ENCODE results near the gene DHFR2.

- TF ChIP-seq CTCF (IDR thresholded peaks at IDR 0.05) (no peak), EP300 (IDR thresholded peaks at IDR 0.05) (no peak)
Measured at GRCh38 chr3:94066506-94067500, 4.1 kb upstream of the DHFR2 start.
